NCI-H526 (cell line): ENCODE data around the gene GPC3.
"Not testable (repeated sequence)": the region's sequence is repeated elsewhere in the genome, so short reads cannot be mapped to it uniquely, and the experiment has no call there.

ENCODE experiments used
- DNase-seq, 2 experiments: peaks; one replicate each; lab custom pipeline; 2025; lab: John Stamatoyannopoulos, UW

GPC3 gene

DNA sequence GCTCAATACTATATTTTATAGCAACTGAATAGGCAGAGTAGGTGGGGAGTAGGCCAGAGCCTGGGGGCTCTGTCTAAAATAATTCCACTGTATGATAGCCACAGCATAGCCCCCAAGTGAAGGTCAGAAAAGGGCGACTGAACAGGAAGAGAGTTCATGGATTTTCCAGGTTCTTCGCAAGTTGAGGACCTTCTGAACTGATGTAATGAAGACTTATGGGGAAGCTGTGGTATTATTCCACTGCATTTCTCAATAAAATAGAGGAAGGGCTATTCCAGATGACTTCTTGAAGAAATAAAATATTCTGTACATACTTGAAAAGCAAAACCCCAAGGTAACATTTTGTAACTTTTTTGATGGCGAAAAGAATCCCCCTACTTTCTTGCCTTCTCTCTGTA is 338.7 kb downstream of the GPC3 start:
- no peak for DNase-seq

DNA sequence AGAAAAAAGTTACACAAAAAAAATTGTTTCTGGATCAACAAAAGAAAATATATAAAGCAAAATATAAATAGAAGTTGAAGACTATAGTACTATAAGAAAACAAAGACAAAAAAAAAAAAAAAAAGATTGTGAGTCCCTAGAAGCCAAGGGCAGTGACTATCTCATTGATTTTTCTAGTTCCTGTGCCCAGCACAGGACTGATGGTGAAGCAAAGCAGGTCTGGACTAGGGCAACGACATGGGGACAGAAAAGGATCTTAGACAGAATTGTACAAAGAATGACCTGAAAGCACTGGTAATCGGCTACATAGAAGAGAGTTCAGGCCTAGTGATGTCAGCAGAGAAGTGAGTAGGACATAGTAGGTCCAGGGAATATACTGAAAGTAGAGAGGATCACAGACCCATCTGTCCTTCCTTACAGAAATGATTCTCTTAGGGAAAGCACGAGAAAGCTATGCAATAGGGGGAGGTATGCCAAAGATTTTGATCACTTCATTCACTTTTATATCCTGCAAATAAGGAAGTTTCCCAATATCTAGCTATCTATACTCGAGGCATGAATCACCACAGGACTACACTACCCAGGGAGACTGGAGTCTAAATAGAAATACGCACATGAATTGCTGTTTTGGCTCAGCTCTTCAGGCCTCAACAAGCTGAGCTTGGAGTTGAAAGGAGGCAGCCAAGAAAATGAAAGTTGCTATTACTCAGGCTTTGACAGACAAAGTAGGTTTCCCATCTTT is 339.2 kb downstream of the GPC3 start:
- DNase-seq: no peak

DNA sequence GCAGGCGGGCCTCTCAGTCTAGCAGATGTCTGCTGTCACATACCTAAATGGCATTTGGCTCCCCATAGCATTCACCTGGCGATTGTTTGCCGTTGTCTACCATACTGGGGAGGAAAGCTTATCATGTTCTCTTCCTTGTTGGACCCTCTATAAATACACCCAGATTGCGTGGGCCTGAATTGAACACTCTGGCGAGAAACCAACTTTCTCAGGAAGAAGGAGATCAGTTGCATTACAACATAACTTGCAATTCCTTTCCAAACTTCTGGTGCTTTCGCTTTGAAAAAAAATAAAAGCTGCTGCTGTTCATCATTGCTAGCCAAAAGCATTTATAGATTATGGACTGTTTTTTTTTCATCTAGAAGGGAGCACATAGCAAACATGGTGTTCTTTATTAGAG is 340.1 kb downstream of the GPC3 start:
- no peak for DNase-seq

DNA sequence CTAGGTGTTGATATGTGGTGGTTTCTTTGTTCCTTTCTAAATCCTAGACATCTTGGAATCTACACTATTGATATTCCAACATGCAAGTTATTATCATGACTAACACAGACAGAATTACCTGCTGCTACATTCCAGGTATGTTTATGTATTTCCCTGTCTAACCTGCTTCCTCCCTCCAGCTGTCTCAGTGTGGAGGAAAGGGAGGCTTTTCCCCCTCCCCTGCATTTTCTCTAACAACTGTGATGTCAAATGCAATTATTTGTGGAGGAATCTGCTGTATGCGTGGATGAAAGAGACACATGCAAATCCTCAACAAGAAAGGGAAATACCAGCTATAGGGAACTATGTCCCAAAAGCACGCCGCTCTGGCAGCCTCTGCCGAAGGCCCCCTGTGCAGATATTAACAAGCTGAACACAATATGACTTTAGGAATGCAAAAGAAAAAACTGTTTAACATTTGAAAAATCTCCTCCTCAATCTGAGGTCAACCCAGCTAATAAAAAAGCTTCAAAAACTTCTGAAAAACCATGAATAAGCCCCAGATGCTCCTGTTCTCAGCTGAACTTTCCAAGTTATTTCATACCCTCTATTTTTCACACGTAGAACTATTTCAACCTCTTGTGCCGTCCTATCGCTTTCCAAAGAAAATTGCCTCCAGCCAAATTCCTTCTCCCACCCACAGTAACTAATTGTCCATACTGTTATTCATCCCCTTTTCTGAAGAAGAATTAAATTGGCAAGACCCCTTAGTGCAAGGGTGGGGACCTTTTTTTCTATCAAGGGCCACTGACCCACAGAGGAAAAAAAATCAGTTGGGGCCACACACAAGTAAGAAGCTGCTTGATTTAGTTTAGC is 345.0 kb downstream of the GPC3 start:
- DNase-seq: no peak

DNA sequence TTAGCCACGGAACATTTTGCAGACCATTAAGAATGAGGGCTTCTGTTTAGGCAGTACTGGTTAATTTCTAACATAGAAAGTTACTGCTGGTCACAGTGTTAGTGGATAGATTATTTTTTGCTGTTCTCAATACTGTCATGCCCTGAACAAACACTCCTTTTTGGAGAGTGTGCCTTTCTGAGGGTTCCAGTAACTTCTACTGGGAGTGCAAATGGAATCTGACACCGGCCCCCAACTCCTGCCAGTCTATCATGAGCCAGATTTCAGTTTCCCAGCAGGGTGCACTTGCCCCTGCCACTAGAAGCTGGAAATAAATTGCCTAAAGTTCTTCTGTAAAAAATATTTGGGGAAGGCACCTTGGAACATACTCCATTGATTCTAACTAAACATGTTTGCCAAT is 345.7 kb downstream of the GPC3 start:
- no peak for DNase-seq

DNA sequence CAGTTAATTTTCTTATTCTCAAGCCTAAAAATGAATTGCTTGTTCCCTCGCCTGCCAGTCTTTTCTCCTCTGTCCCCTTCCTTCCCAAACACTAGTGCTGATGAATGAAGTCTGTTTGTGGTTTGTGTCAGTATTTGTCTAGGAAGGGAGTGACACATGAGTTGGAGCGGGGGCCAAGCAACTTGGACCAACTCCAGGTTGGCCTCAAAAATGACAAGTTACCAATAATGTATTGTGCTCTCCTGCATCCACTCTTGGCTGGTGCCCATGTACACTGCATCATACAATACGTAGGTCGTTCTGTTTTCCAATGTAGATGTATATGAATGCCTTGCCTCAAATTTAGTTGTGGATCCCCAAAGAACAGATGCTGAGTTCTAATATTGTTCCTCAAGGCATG is 347.1 kb downstream of the GPC3 start:
- no peak for DNase-seq

DNA sequence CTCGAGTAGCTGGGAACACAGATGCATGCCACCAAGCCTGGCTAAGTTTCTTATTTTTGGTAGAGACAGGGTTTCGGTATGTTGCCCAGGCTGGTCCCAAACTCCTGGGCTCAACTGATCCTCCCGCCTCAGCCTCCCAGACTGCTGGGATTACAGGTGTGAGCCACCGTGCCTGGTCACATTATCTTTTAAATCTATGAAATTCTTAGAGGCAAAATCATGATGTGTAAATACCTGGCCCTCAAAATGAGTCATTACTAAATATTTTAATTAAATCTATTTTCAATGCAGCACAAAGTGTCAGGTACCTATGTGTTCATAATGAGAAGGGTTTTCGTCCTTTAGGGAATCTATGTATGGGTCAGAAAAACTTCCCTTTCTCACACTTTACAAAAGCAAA is 347.6 kb downstream of the GPC3 start:
- DNase-seq: no peak

DNA sequence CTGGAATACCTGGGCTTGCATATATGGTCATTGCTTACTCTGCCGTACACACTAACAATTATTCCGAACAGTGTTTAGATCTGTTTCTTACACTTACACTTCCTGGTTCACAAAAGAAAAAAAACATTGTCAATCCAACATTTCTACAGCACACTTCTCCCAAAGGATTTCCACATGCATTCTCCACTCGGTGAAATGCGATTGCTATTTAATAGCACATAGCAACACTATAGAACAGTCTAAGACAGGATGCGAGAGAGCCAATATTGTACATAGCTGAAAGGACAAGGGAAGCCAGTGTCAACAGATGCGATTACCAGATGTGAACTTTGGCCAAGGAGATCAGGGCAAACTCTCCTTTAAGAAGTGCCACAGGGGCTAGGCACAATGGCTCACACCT is 349.4 kb downstream of the GPC3 start:
- DNase-seq: no peak

DNA sequence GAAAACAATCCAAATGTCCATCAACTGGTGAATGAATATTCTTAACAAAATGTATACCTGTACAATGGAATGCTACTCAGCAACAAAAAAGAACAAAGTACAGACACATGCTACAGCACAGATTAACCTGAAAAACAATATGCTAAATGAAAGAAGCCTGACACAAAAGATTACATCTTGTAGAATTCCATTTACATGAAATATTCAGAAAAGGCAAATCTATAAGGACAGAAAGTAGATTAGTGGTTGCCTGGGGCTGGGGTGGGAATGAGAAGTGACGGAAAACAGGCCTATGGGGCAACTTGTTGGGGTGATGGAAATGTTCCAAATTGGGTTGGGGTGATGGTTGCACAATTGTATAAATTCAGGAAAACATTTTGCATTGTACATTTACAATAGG is 351.0 kb downstream of the GPC3 start:
- DNase-seq: no peak

DNA sequence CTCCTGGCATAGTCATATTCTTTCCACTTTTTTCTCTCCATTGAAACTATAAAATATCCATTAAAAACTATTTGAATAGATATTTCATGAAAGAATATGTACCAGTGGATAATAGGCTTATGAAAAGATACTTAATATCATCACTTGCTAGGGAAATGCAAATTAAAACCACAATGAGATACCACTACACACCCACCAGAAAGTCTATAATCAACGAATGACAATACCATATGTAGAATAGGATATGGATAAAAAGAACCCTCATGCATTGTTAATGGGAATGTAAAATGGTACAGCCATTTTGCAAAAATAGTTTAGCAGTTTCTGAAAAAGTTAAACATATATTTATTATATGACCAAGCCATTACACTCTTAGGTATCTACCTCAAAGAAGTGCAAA is 351.4 kb downstream of the GPC3 start:
- DNase-seq: peak in 1 of 2 experiments; percentile 9

DNA sequence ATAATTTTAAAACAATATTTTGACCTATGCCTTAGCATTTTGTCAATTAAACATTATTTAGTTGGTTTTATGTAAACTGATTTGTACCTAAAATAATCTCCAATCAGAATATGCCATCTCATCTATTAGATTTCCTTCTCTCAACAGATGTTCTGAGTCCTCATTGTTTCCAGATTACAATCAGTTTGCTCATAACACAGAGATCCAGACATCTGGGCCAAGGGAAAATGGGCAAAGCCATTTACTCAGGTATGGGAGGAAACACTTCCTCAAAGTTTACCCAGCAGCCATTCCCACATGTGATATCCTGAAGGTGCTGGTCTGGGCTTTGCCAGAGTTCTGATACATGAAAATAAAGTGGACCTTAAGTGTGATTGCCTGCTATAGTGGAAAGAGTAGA is 352.2 kb downstream of the GPC3 start:
- no peak for DNase-seq

DNA sequence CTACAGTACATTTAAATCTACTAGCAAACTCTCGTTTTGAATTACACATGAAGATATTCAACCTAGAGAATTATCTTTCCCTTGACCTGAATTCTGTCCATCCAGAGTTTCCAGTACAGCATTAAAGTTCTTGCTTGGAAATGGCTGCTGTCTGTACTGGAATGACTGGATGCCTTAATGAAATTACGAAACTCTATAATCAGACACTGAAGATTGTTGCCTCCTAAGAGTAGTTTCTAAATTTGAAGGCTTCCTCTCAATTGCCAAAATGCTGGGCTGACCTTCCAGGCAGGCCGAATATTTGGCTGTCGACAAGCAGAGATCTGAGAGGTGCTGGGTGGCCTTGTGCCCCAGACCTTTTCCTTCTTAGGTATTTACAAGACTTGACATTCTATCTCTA is 355.0 kb downstream of the GPC3 start:
- DNase-seq: no peak

DNA sequence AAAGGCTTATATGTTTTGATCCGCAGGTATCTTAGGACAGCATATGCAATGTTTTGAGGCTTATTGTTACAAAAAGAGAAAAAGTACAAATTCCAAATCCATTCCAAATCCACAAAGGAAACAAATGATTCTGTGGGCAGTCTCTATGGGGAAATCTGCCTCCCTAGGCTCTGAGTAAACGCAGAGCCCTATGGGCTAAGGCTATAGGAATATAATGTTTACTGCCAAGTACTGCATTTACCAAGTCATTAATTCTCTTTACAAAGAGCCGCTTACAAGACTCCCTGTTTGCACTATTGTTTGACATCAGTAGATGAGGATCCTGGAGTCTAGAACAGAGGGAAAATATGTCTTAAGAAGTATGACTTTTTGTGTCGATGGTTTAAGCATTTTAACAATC is 357.7 kb downstream of the GPC3 start:
- no peak for DNase-seq

DNA sequence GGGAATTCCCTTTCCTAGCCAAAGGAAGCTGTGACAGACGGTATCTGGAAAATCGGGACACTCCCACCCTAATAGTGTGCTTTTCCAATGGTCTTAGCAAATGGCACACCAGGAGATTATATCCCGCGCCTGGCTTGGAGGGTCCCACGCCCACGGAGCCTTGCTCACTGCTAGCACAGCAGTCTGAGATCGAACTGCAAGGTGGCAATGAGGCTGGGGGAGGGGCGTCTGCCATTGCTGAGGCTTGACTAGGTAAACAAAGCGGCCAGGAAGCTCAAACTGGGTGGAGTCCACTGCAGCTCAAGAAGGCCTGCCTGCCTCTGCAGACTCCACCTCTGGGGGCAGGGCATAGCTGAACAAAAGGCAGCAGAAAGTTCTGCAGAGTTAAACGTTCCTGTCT is 364.0 kb downstream of the GPC3 start:
- DNase-seq: not testable (repeated sequence)

DNA sequence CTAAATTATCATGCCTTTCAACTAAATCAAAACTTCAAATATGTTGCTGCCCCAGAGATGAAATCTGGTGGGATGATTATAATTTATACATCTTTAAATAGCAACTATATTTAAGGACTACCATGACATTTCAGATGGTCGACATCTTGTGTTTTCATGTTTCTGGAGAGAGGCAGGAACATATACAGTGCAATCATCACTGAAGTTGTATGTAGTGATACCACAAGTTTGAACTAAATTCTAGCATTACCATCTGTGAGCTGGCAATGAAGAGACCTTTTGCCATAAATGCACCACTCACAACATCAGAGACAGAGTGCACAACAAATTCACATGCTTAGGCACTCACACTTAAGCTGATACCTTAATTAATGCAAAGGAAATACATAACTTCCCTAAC is 373.7 kb downstream of the GPC3 start:
- no peak for DNase-seq

DNA sequence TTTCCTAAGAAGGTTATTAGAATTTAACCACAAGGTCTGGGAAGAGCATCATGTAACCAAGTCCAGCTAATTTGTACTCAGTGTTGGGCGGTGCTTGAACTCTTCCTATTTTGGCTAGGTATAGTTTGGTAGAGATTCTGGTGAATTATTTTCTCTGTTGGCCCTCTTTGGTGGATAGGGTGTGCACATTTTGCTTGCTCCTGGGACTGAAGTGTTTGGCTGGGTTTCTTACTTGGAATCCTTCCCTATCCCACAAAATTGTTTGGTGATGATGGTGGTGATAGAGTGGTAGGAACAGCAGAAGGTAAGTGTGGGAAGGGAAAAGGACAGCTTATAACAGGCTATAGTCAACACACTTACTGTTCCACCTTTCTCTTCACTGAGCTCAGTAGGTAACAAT is 375.3 kb downstream of the GPC3 start:
- DNase-seq: no peak

DNA sequence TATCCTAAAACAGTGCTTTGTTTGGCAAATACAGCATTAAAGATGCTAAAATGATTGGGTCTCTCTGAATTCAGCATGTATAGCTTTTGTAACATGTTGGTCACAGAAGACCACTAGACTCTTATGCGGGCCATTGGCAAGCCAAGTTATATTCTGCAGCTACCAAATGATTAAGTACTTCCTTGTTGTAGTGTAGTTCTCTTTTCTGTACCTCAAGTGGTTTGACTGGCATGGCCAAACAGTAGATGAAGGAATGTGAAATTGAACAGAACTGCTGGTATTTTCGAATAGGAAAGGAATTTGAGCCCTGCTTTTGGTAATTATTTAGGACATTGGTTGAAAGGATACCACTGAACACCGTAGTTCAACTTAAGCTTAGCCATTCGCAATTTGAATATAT is 376.2 kb downstream of the GPC3 start:
- DNase-seq: no peak

DNA sequence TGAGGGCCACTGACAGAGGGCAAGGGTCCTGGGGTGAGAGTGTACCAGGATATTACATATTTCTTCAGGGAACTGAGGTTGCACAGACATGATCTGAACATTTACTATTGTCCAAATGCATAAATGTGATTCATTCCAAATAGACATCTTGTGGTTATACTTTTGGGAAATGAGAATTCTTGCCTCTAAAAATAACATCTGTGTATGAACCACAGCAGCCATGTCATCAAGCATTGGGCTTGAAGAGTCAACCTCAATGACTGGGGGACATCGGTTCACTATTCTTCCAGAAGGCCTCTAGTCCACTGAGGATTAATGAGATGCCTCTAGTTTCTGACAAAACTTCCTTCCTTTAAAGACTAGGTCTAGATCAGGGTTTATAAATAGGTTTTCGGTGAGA is 377.0 kb downstream of the GPC3 start:
- no peak for DNase-seq

DNA sequence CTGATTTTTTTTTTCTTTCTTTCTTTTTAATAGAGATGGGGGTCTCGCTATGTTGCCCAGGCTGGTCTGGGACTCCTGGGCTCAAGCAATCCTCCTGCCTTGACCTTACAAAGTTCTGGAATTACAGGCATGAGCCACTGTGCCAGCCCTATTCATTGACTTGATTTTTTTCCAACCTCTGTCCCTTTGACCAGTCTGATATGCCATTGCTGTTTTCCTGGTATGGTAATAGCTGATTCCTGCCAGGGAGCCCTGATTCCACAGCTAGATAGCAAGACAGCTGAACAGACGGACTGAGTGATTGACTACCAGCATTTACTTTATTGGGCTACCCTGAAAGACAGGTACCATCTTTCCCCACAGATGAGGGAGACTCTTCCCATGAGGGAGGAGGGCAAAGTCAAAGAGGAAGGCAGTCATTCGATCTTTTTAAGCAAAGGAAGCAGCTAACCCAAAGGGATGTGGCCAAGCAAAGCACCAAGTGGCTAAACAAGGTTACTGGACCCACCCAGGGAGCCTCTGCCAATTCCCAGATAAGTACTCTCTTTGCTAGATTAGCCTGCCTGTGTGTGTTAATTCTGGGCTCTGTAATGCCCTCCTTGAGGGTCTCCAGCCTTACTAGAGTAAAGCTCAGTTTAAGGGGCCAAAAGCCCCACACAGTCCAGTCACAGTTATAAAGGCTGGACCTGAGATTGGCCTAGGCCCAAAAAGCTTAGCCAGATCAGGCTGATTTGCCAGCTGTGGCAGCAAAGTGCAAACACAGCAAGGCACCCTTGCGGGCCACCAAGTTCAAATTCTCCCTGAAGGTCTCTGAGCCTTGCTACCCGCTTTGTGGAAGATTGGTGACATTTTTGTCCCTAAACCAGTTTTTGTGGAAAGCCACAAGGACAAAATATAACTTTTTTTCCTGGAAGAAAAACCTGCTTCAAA is 377.7 kb downstream of the GPC3 start:
- DNase-seq: no peak

DNA sequence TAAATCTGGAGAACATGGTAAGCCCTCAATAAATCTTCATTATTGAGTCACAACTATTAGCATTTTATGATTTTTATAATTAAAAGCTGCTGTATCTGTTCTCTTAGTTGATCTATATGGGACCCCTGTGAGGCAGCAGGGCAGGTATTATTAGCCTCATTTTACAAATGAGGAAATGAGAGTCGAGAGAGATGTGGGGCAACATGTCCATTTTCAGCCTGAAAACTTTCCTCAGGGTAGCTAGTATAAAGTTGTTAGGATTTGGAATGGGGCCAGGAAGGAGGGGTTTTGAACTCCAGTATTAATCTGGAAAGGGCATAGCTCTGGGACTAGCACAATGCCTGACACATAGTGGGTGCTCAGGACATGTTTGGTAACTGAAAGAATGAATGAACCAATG is 378.4 kb downstream of the GPC3 start:
- no peak for DNase-seq

DNA sequence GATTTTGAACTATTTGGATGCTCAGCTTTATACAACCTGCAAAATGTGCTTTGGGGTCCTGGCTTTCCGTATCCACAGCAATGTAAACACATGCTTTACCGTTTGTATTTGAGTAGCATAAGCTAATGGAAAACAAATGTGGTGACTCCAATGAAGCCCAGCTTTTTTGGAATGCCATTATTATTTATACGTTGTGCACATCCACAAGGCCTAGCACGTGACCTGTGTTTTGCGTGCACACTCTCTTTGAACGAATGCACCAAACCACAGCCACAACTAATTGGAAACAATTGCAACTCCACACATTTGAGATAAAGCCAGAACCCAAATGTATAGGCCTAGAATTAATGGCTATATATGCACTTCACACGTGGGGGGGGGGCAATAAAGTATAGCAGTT is 380.6 kb downstream of the GPC3 start:
- no peak for DNase-seq

DNA sequence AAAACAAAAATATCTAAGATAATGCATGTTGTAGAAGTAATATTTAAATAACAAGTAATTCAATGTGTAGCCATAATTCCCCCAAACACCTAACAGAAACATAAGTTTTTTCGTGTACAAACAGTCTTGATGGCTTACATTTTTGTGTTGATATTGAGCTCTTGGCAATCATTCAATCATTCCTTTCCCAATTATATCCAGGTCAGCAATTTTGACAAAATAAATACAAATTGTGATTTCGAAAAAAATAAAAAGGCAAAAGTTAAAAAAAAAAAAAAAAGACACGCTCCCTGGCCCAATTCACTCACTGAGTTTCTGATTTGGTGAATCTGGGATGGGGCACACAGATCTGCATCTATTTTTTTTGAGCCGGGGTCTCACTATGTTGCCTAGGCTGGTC is 382.5 kb downstream of the GPC3 start:
- DNase-seq: no peak

DNA sequence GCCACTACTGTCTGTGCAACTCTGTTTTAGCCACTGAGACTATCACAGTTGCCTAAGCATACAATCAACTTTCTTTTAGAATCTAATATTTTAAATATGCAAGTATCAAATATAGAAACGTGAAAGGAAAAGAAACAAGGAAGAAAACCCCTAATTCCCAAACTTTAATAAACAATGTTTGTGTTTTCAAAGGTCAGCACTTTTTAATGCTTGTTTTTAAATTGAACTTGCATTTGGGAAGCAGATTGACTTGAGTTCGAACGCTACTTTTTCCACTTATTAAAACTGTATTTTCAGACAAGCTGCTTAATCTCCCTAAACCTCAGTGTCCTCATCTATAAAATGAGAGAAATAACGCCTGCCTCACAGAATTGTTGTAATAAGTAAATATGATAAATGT is 384.3 kb downstream of the GPC3 start:
- no peak for DNase-seq
